Right lobe of liver (tissue), 6 donors: ENCODE data around the gene IGSF9. TPM values are rescaled to one million over a fixed set of nuclear protein-coding genes. Genes with fewer than 3 reads are reported as not detected.

Experiments used
- ATAC-seq, 4 donors: fragments of 200-7000 bp; cut with Tn5 transposase; one replicate each; pipeline ENCODE4 v1.9.1; 2020; ENCODE audit warnings: mild to moderate bottlenecking in 4 of 4, moderate library complexity in 4 of 4
- DNase-seq, 3 donors: peaks; one replicate each; pipeline ENCODE4 v3.0.0-alpha.2; 2020
- H3K27ac ChIP-seq, 3 donors: fragments of 200-600 bp; one replicate each; pipeline ENCODE4 v1.8.0; 2022
- H3K27me3 ChIP-seq, 2 donors: fragments of 200-600 bp; one replicate each; pipeline ENCODE4 v1.8.0; 2022
- H3K36me3 ChIP-seq, 4 donors: fragments of 200-600 bp; sonication (generic) in 1 of 4; one replicate each; pipeline versions ENCODE4 v1.5.1 to v1.8.0; 2017 to 2022; ENCODE audit warnings: control low read depth in 1 of 4
- H3K4me1 ChIP-seq, 4 donors: fragments of 200-600 bp; sonication (generic) in 1 of 4; one replicate each; pipeline versions ENCODE4 v1.5.1 to v1.8.0; 2017 to 2022; ENCODE audit warnings: control low read depth in 1 of 4
- H3K4me3 ChIP-seq, 3 donors: fragments of 200-600 bp; one replicate each; pipeline ENCODE4 v1.8.0; 2022
- H3K9me3 ChIP-seq, 4 donors: fragments of 200-600 bp; sonication (generic) in 1 of 4; one replicate each; pipeline versions ENCODE4 v1.5.1 to v1.8.0; 2017 to 2022; ENCODE audit warnings: control low read depth in 1 of 4
- POLR2A ChIP-seq: fragments of 450-650 bp; IDR thresholded peaks from one replicate; pipeline ENCODE4 v1.6.1; 2017; ENCODE audit warnings: antibody characterized with exemption, mild to moderate bottlenecking
- WGBS: methylation state at CpG from one replicate; pipeline ENCODE4 v1.1.6; 2018; ENCODE audit warnings: low coverage, low lambda C conversion rate; ENCODE audit not compliant: insufficient coverage; ENCODE audit errors: missing lambda C conversion rate; 5-methylcytosine and 5-hydroxymethylcytosine counted together
- intact Hi-C, 2 donors: fragments of 100-400 bp; cut with DNase I; formaldehyde crosslinking; loops; one replicate each; pipeline versions ENCODE4 v1.11.2 to v1.14.1; 2022
- total RNA-seq, 6 experiments: library from RNA; depleted of rRNA in 2 of 6; stranded (reverse); fragments of >200 nt in 2 of 6; fragmentation: NEBNext Ultra II Directional in 3 of 6; extraction: Animal tissue kit (Norgen Biotek cat#: 25700) in 3 of 6; gene quantifications; one replicate each; pipeline versions ENCODE4 v1.1.0 to v1.2.4, GENCODE V29; 2016 to 2023
- TF ChIP-seq, protein P1 (sequence below), 4 donors: fragments of 200-600 bp in 3 of 4; fragments of 450-650 bp in 1 of 4; IDR thresholded peaks; one replicate each; pipeline versions ENCODE4 v1.5.1 to v1.8.0; 2016 to 2022; ENCODE audit warnings: antibody characterized with exemption in 4 of 4, mild to moderate bottlenecking in 2 of 4
- donor health status: DM: no; HTN: yes; CAD: no.
- donor health status: DM: no; HTN: no; CAD: no.
- donor health status: DM: no; HTN: no; CAD: no.
- donor health status: DM: no; HTN: yes; CAD: no.
- donor health status: DM: no; HTN: yes; CAD: no.

Gene IGSF9
- total RNA-seq, 6 experiments from 2014 or later = 2.2 to 53.7 (median 16.6) TPM

DNA sequence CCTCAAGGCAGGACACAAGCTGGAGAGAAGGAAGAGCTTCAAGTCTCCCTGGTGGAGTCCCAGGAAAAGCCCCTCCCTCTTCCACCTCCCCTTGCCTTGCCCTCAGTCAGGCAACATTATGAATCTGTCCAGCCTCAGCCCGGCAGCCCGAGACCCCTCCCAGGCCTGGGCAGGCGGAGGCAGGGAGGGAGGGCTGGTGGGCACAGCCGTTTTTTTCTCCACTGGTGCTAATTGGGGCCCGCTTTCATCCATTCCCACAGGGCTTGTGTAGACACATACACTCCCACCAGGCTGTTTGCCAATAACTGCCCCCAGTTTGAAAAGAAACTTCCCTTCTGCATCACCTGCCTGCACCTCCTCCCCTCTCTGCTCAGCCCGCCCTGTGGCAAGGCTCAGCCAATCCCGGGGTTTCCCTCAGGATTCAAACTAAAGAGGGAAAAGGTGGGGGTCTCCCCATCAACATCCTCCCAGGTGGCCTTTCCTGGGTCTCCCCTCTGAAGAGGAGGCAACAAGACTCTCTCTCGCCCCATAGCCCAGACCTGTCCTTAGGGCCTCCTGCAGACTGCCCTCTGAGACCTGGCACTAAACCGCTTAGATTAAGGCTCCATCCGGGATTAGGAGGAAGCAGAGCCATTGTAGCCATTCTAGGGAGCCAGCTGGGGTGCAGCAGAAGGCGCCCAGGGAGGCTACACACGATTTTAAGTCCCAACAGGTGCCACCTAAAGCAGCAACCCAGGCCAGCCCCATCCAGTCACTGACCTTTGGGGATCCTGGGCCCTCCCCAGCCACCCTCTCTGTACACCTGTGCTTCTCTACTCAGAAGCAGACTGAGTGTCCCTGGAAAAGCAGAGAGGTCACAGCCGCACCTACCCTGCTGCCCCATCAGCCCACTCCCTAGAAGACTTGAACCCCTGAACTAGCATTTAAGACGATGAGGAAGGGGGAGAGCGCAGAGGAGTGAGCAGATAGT lies 3.5 kb downstream of the IGSF9 start:
- Histone ChIP-seq H3K4me1 (peaks cover 0 to 31% (median 13%) of the 10 kb centered on the region in 4 donors), H3K4me3 (no peak overlapping the region), H3K27me3 (no peaks in the 10 kb centered on the region), H3K36me3 (no peaks in the 10 kb centered on the region), H3K27ac (no peak overlapping the region), H3K9me3 (no peaks in the 10 kb centered on the region)
- WGBS = 81% methylated on average over 7 of the region's 15 CpGs
- intact Hi-C loops = loop anchor here in 1 of 2 donors (5.0 kb wide), 1 partner anchor 60 kb away; no protein-coding TSS in a partner anchor
- no peak for TF ChIP-seq POLR2A
- TF ChIP-seq, protein P1, sequence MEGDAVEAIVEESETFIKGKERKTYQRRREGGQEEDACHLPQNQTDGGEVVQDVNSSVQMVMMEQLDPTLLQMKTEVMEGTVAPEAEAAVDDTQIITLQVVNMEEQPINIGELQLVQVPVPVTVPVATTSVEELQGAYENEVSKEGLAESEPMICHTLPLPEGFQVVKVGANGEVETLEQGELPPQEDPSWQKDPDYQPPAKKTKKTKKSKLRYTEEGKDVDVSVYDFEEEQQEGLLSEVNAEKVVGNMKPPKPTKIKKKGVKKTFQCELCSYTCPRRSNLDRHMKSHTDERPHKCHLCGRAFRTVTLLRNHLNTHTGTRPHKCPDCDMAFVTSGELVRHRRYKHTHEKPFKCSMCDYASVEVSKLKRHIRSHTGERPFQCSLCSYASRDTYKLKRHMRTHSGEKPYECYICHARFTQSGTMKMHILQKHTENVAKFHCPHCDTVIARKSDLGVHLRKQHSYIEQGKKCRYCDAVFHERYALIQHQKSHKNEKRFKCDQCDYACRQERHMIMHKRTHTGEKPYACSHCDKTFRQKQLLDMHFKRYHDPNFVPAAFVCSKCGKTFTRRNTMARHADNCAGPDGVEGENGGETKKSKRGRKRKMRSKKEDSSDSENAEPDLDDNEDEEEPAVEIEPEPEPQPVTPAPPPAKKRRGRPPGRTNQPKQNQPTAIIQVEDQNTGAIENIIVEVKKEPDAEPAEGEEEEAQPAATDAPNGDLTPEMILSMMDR (IDR thresholded peaks at IDR 0.05) = no peak
- DNase-seq = no peak
- ATAC-seq = no peak

DNA sequence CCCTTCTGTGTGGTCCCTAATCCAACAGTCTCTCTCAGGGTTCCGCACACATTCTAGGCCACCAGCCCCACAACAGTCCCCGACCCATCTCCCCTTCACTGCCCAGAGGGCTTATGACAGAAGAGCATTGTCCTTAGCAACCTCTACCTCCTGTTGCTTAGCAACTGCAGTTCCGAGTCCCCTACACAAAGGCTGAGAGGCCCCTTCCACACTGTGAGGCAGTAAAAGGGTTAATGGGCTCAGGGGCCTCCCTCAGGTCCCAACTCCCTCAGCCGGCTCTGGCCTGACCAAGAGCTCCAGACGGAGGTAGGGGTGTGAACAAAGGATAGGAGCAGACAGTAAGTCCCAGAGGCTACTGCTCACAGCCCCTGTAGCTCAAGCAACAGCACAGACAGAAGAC lies 4.3 kb downstream of the IGSF9 start:
- WGBS = 72% methylated on average over 4 of the region's 5 CpGs
- Histone ChIP-seq H3K27me3 (no peaks in the 10 kb centered on the region), H3K4me1 (peaks cover 0 to 39% (median 17%) of the 10 kb centered on the region in 4 donors), H3K9me3 (no peaks in the 10 kb centered on the region), H3K36me3 (no peaks in the 10 kb centered on the region), H3K4me3 (no peak overlapping the region), H3K27ac (no peak overlapping the region)
- intact Hi-C loops = loop anchor here in 1 of 2 donors (5.0 kb wide), 1 partner anchor 61 kb away; no protein-coding TSS in a partner anchor
- TF ChIP-seq, protein P1 (IDR thresholded peaks at IDR 0.05) = no peak
- no peak for TF ChIP-seq POLR2A
- DNase-seq (no peak), ATAC-seq (no peak)

DNA sequence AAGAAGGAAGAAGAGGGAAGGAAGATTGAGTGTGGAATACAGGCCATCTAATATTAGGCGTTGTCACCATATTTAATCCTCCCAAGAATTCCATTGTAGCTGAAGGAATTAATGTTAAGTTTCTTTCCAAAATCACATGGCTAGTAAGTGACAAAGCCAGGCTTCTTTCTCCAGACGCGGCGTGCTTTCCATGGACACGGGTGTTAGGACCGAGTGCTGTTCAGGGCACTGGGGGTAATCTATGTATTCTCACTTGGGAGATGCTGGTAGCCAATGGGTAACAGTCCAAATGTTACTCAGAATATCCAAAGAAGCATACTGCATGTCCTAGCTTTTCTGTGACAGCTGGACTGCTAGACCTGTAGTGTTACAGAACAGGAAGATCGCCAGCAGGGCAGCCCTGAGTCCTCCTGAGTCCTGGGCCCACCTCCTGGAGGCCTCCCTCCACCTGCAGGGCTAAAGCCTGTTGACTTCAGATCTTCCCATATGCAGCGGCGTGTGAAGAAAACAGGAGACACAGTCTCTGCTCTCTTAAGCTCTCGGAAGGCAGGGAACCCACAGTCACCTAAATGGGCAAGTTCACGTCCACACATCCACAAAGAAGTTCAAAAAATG lies 5.3 kb downstream of the IGSF9 start:
- no peak for DNase-seq
- intact Hi-C loops = loop anchor here in 1 of 2 donors (5.0 kb wide), 1 partner anchor 62 kb away; no protein-coding TSS in a partner anchor
- Histone ChIP-seq H3K27ac (no peak overlapping the region), H3K27me3 (no peaks in the 10 kb centered on the region), H3K4me1 (peaks cover 0 to 39% (median 14%) of the 10 kb centered on the region in 4 donors), H3K36me3 (peaks cover 0 to 6% (median 0%) of the 10 kb centered on the region in 4 donors), H3K9me3 (no peaks in the 10 kb centered on the region), H3K4me3 (no peak overlapping the region)
- ATAC-seq = no peak
- no peak for TF ChIP-seq POLR2A
- TF ChIP-seq, protein P1 (IDR thresholded peaks at IDR 0.05) = no peak
- 89% methylated on average over 10 of the region's 11 CpGs for WGBS

DNA sequence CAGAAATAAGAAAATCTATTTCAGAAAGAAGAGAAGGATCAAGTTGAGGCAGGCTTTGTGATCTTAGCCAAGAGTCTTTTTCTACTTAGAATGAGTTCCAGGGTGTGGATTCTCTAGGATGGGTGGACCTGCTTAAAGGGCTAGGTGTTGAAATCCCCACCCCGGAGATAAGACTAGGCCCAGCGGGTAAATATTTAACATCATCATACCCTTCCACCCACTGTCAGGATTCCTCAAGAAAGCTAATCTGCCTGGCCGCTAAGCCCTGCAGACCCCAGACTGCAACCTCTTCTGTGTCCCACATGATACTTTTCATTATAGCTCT lies 5.8 kb downstream of the IGSF9 start:
- intact Hi-C loops = loop anchor here in 1 of 2 donors (5.0 kb wide), 1 partner anchor 63 kb away; no protein-coding TSS in a partner anchor
- Histone ChIP-seq H3K27me3 (no peaks in the 10 kb centered on the region), H3K4me1 (peaks cover 0 to 39% (median 11%) of the 10 kb centered on the region in 4 donors), H3K36me3 (peaks cover 0 to 8% (median 0%) of the 10 kb centered on the region in 4 donors), H3K27ac (no peak overlapping the region), H3K9me3 (no peaks in the 10 kb centered on the region), H3K4me3 (no peak overlapping the region)
- 37% methylated on average over 3 of the region's 3 CpGs for WGBS
- TF ChIP-seq POLR2A = no peak
- TF ChIP-seq, protein P1 (IDR thresholded peaks at IDR 0.05) = no peak
- ATAC-seq (no peak), DNase-seq (no peak)
